Keratinocyte (primary cell): ENCODE data around the gene TENM4. TPM values are rescaled to one million over a fixed set of nuclear protein-coding genes. Genes with fewer than 3 reads are reported as not detected.

ENCODE experiments used
- DNase-seq: peaks from one replicate; pipeline ENCODE4 v3.0.0-alpha.2; 2011; ENCODE audit warnings: low read depth, missing footprints, low spot score
- FAIRE-seq: peaks from 2 replicates; lab custom pipeline; 2011; peaks lifted over from hg19 to GRCh38; lab: Jason Lieb, UNC
- H2AFZ ChIP-seq: 2 replicates; pipeline ENCODE4 v1.6.0; 2012; ENCODE audit warnings: low read length, control low read depth, inconsistent platforms; ENCODE audit not compliant: control insufficient read depth
- H3K27ac ChIP-seq: 2 replicates; pipeline ENCODE4 v1.5.1; 2011; ENCODE audit warnings: low read length; ENCODE audit not compliant: control insufficient read depth, insufficient read depth
- H3K27me3 ChIP-seq: 3 replicates; pipeline ENCODE4 v1.6.0; 2011; ENCODE audit warnings: low read length; ENCODE audit not compliant: control insufficient read depth, insufficient read depth; ENCODE audit errors: extremely low read depth
- H3K36me3 ChIP-seq, 2 experiments: 2 replicates in 1 of 2; 3 replicates in 1 of 2; pipeline ENCODE4 v1.5.1; 2011; ENCODE audit warnings: low read length in 2 of 2, mild to moderate bottlenecking in 1 of 2; ENCODE audit not compliant: control insufficient read depth in 2 of 2, insufficient read depth in 2 of 2; ENCODE audit errors: extremely low read depth in 1 of 2
- H3K4me1 ChIP-seq: 3 replicates; pipeline ENCODE4 v1.5.1; 2011; ENCODE audit warnings: low read length; ENCODE audit not compliant: control insufficient read depth, insufficient read depth; ENCODE audit errors: extremely low read depth
- H3K4me2 ChIP-seq: 3 replicates; pipeline ENCODE4 v1.6.0; 2011; ENCODE audit warnings: low read depth, low read length; ENCODE audit not compliant: control insufficient read depth, insufficient read depth; ENCODE audit errors: extremely low read depth
- H3K4me3 ChIP-seq, 3 experiments: fragments of 200-600 bp in 1 of 3; sonication (generic) in 1 of 3; 2 replicates in 2 of 3; 3 replicates in 1 of 3; pipeline ENCODE4 v1.5.1; 2011 to 2016; ENCODE audit warnings: low read length in 3 of 3, mild to moderate bottlenecking in 3 of 3, control low read depth in 2 of 3, inconsistent platforms in 1 of 3, low read depth in 1 of 3, mixed read lengths in 1 of 3, mixed run types in 1 of 3, moderate library complexity in 1 of 3; ENCODE audit not compliant: control insufficient read depth in 2 of 3, insufficient read depth in 2 of 3; ENCODE audit errors: extremely low read depth in 1 of 3
- H3K79me2 ChIP-seq: 2 replicates; pipeline ENCODE4 v1.6.0; 2012; ENCODE audit warnings: low read length; ENCODE audit not compliant: control insufficient read depth, insufficient read depth
- H3K9ac ChIP-seq: 3 replicates; pipeline ENCODE4 v1.6.0; 2011; ENCODE audit warnings: low read length; ENCODE audit not compliant: control insufficient read depth, insufficient read depth; ENCODE audit errors: extremely low read depth
- H3K9me1 ChIP-seq: 3 replicates; pipeline ENCODE4 v1.6.0; 2011; ENCODE audit warnings: low read length; ENCODE audit not compliant: control insufficient read depth, insufficient read depth; ENCODE audit errors: extremely low read depth
- H3K9me3 ChIP-seq: 2 replicates; pipeline ENCODE4 v1.5.1; 2012; ENCODE audit warnings: low read depth, low read length; ENCODE audit not compliant: control insufficient read depth
- H4K20me1 ChIP-seq: 3 replicates; pipeline ENCODE4 v1.6.0; 2011; ENCODE audit warnings: low read length; ENCODE audit not compliant: control insufficient read depth, insufficient read depth; ENCODE audit errors: extremely low read depth
- CTCF ChIP-seq, 3 experiments: IDR thresholded peaks in 1 of 3; conservative IDR thresholded peaks in 1 of 3; optimal IDR thresholded peaks in 1 of 3; 2 replicates in 2 of 3; 3 replicates in 1 of 3; pipeline versions ENCODE3 to v1.5.1; 2011; ENCODE audit warnings: low read length in 3 of 3, mild to moderate bottlenecking in 3 of 3, moderate library complexity in 2 of 3, control low read depth in 1 of 3, inconsistent platforms in 1 of 3; ENCODE audit not compliant: insufficient read depth in 2 of 3; ENCODE audit errors: extremely low read depth in 1 of 3
- EZH2 ChIP-seq: IDR thresholded peaks from one replicate; pipeline ENCODE4 v1.6.1; 2012; ENCODE audit warnings: inconsistent platforms, mild to moderate bottlenecking, low read length, moderate library complexity
- dilution Hi-C: fragments of 300-500 bp; cut with MboI; formaldehyde crosslinking; loops from one replicate; pipeline ENCODE4 v1.7.0; 2020; ENCODE audit warnings: low sequenced_read_pairs; ENCODE audit not compliant: extremely low pct_ligation_motif_present
- polyA plus RNA-seq, 5 experiments: library from polyadenylated mRNA; depleted of rRNA in 3 of 5; stranded (reverse) in 3 of 5; stranded (forward) in 1 of 5; unstranded in 1 of 5; fragments of >200 nt; gene quantifications; 1 replicate in 1 of 5; 2 replicates in 3 of 5; 3 replicates in 1 of 5; pipeline versions ENCODE4 v1.2.1 to v1.2.3, GENCODE V29; 2011 to 2012; ENCODE audit warnings: missing spikeins in 2 of 5, low read depth in 1 of 5, low replicate concordance in 1 of 5

Gene TENM4
- polyA plus RNA-seq, 1 donor (not counting 4 experiments of a cell fraction or from before 2014, with no cell fraction given): 3.5 TPM

- no peaks in the 10 kb centered on the region for H3K27me3 ChIP-seq
- no peak overlapping the region for H2AFZ ChIP-seq
- H4K20me1 ChIP-seq: no peaks in the 10 kb centered on the region
- FAIRE-seq (no peak), DNase-seq (no peak)
- H3K9me3 ChIP-seq: no peaks in the 10 kb centered on the region
- no peak overlapping the region for H3K4me2 ChIP-seq
- TF ChIP-seq EZH2: no peak
- no peak for TF ChIP-seq CTCF (optimal IDR thresholded peaks at IDR 0.05 in 1 of 3, IDR thresholded peaks at IDR 0.05 in 1 of 3, conservative IDR thresholded peaks at IDR 0.05 in 1 of 3; ENCODE audit: extremely low read depth in 1 of 3, insufficient read depth in 2 of 3, low read length in 3 of 3)
- H3K27ac ChIP-seq: no peak overlapping the region
- no peaks in the 10 kb centered on the region for H3K79me2 ChIP-seq
- no peaks in the 10 kb centered on the region for H3K9me1 ChIP-seq
- dilution Hi-C loops: no loop called here
- H3K9ac ChIP-seq: no peak overlapping the region
- no peak overlapping the region for H3K4me3 ChIP-seq
- no peaks in the 10 kb centered on the region for H3K4me1 ChIP-seq
- no peaks in the 10 kb centered on the region for H3K36me3 ChIP-seq
These were observed 182.3 kb downstream of the TENM4 start for GRCh38 chr11:79258576-79258975.

- H3K9me3 ChIP-seq: no peaks in the 10 kb centered on the region
- no peak overlapping the region for H3K4me2 ChIP-seq
- DNase-seq (no peak), FAIRE-seq (no peak)
- no peak for TF ChIP-seq EZH2
- TF ChIP-seq CTCF (optimal IDR thresholded peaks at IDR 0.05 in 1 of 3, IDR thresholded peaks at IDR 0.05 in 1 of 3, conservative IDR thresholded peaks at IDR 0.05 in 1 of 3; ENCODE audit: extremely low read depth in 1 of 3, insufficient read depth in 2 of 3, low read length in 3 of 3): no peak
- H2AFZ ChIP-seq: no peak overlapping the region
- no peak overlapping the region for H3K9ac ChIP-seq
- H3K27me3 ChIP-seq: no peaks in the 10 kb centered on the region
- H3K79me2 ChIP-seq: no peaks in the 10 kb centered on the region
- H3K27ac ChIP-seq: no peak overlapping the region
- H3K4me1 ChIP-seq: no peaks in the 10 kb centered on the region
- no peak overlapping the region for H3K4me3 ChIP-seq
- H4K20me1 ChIP-seq: no peaks in the 10 kb centered on the region
- no peaks in the 10 kb centered on the region for H3K9me1 ChIP-seq
- no peaks in the 10 kb centered on the region for H3K36me3 ChIP-seq
- dilution Hi-C loops: no loop called here
These were observed 184.9 kb downstream of the TENM4 start for GRCh38 chr11:79255965-79256364.
